Esophagus squamous epithelium (tissue), 4 donors: ENCODE data around the gene ANKRD11.

ENCODE experiments used
- POLR2A ChIP-seq, 4 donors: fragments of 450-650 bp; IDR thresholded peaks; one replicate each; pipeline ENCODE4 v1.6.1; 2017; ENCODE audit warnings: antibody characterized with exemption in 4 of 4, mild to moderate bottlenecking in 4 of 4, moderate library complexity in 3 of 4
- TF ChIP-seq, protein P1 (sequence below), 6 experiments: fragments of 450-650 bp in 4 of 6; fragments of 200-600 bp in 2 of 6; sonication (generic) in 2 of 6; IDR thresholded peaks; one replicate each; pipeline ENCODE4 v1.5.1; 2016 to 2019; ENCODE audit warnings: antibody characterized with exemption in 6 of 6, mild to moderate bottlenecking in 4 of 6, moderate library complexity in 4 of 6

DNA sequence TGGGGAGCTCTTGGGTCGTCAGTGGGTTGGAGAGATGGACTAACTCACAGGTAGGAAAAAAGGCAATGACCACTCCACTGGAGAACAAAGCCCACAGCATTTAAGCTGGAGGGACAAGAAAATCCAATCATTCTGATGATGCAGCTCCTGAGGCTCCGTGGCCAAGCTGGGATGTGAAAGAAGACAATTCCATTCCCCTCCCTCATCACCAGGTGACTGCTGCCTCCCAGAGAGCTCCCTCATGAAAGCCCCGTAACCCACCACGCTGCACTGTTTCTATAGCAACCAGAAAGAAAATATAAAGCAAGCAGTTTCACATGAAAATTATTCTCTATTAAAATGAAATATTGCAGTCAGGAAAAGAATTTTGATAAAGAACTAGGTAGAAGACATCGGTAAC lies 15.2 kb downstream of the ANKRD11 start:
- TF ChIP-seq, protein P1, sequence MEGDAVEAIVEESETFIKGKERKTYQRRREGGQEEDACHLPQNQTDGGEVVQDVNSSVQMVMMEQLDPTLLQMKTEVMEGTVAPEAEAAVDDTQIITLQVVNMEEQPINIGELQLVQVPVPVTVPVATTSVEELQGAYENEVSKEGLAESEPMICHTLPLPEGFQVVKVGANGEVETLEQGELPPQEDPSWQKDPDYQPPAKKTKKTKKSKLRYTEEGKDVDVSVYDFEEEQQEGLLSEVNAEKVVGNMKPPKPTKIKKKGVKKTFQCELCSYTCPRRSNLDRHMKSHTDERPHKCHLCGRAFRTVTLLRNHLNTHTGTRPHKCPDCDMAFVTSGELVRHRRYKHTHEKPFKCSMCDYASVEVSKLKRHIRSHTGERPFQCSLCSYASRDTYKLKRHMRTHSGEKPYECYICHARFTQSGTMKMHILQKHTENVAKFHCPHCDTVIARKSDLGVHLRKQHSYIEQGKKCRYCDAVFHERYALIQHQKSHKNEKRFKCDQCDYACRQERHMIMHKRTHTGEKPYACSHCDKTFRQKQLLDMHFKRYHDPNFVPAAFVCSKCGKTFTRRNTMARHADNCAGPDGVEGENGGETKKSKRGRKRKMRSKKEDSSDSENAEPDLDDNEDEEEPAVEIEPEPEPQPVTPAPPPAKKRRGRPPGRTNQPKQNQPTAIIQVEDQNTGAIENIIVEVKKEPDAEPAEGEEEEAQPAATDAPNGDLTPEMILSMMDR (IDR thresholded peaks at IDR 0.05), result no peak
- no peak for TF ChIP-seq POLR2A (IDR thresholded peaks at IDR 0.05)
